CD4-positive, alpha-beta T cell treated with Interleukin-17A for 1 hour (primary cell): ENCODE results near the gene NEURL1.

Source experiments
- DNase-seq: peaks from one replicate; pipeline ENCODE4 v3.0.0-alpha.2; 2020

The NEURL1 gene

GRCh38 chr10:103548581-103549348, 55.3 kb downstream of the NEURL1 start:
- no peak for DNase-seq

- no peak for DNase-seq
Observed at GRCh38 chr10:103549349-103549685, 55.8 kb downstream of the NEURL1 start.

- no peak for DNase-seq
Observed at GRCh38 chr10:103550229-103550628, 56.7 kb downstream of the NEURL1 start.

GRCh38 chr10:103551619-103552602, 58.4 kb downstream of the NEURL1 start:
- peak; percentile 23 for DNase-seq

- DNase-seq = no peak
Observed at GRCh38 chr10:103552856-103553742, 59.6 kb downstream of the NEURL1 start.

GRCh38 chr10:103553743-103554487, 60.4 kb downstream of the NEURL1 start:
- DNase-seq = no peak

- peak; percentile 19 for DNase-seq
Observed at GRCh38 chr10:103554488-103555324, 61.2 kb downstream of the NEURL1 start.

GRCh38 chr10:103555325-103555649, 61.8 kb downstream of the NEURL1 start:
- DNase-seq = no peak

- no peak for DNase-seq
Observed at GRCh38 chr10:103555712-103556111, 62.2 kb downstream of the NEURL1 start.

- no peak for DNase-seq
Observed at GRCh38 chr10:103556383-103557007, 63.0 kb downstream of the NEURL1 start.

- no peak for DNase-seq
Observed at GRCh38 chr10:103557455-103557854, 64.0 kb downstream of the NEURL1 start.

- no peak for DNase-seq
Observed at GRCh38 chr10:103558911-103559310, 65.4 kb downstream of the NEURL1 start.

- DNase-seq = no peak
Observed at GRCh38 chr10:103559776-103560175, 66.3 kb downstream of the NEURL1 start.

GRCh38 chr10:103560886-103561285, 67.4 kb downstream of the NEURL1 start:
- no peak for DNase-seq

- no peak for DNase-seq
Observed at GRCh38 chr10:103562383-103562782, 68.9 kb downstream of the NEURL1 start.

- DNase-seq = no peak
Observed at GRCh38 chr10:103563231-103564115, 70.0 kb downstream of the NEURL1 start.

GRCh38 chr10:103564116-103564501, 70.6 kb downstream of the NEURL1 start:
- no peak for DNase-seq

- no peak for DNase-seq
Observed at GRCh38 chr10:103564776-103565520, 71.4 kb downstream of the NEURL1 start.

GRCh38 chr10:103566536-103566935, 73.0 kb downstream of the NEURL1 start:
- DNase-seq = no peak
